CD4-positive, alpha-beta T cell treated with Interleukin-12 subunit alpha and Interleukin-12 subunit beta, for 1 hour (primary cell): ENCODE results near the gene MARS2.
"Not testable (repeated sequence)": the region's sequence is repeated elsewhere in the genome, so short reads cannot be mapped to it uniquely, and the experiment has no call there.

ENCODE experiments used
- DNase-seq: peaks from one replicate; pipeline ENCODE4 v3.0.0-alpha.2; 2020

The MARS2 gene

GRCh38 chr2:197707316-197708213, 2.4 kb downstream of the MARS2 start:
- peak; percentile 45 for DNase-seq

- DNase-seq: no peak
Measured at GRCh38 chr2:197708331-197708730, 3.2 kb downstream of the MARS2 start.

GRCh38 chr2:197709140-197709539, 4.0 kb downstream of the MARS2 start:
- DNase-seq: not testable (repeated sequence)

- DNase-seq: no peak
Measured at GRCh38 chr2:197710424-197711042, 5.4 kb downstream of the MARS2 start.

- DNase-seq: no peak
Measured at GRCh38 chr2:197711578-197711977, 6.4 kb downstream of the MARS2 start.

- no peak for DNase-seq
Measured at GRCh38 chr2:197713271-197713670, 8.1 kb downstream of the MARS2 start.

GRCh38 chr2:197717863-197718262, 12.7 kb downstream of the MARS2 start:
- no peak for DNase-seq

GRCh38 chr2:197727011-197727410, 21.8 kb downstream of the MARS2 start:
- no peak for DNase-seq

GRCh38 chr2:197728555-197729544, 23.7 kb downstream of the MARS2 start:
- not testable (repeated sequence) for DNase-seq

GRCh38 chr2:197740200-197740599, 35.0 kb downstream of the MARS2 start:
- DNase-seq: no peak
